HG03095 (cell line): ENCODE measurements around the gene CDK11A.
A peak's percentile ranks its signal among the peaks of the same experiment; 100 is the strongest.
"Not testable (repeated sequence)": the region's sequence is repeated elsewhere in the genome, so short reads cannot be mapped to it uniquely, and the experiment has no call there.

ENCODE experiments used
- ATAC-seq: cut with Tn5 transposase; IDR thresholded peaks from one replicate; pipeline ENCODE4 v1.9.1; 2021; ENCODE audit warnings: moderate library complexity; ENCODE audit not compliant: unreplicated experiment

Gene CDK11A

GRCh38 chr1:1664318-1664717 lies 59.8 kb downstream of the CDK11A start:
- ATAC-seq = not testable (repeated sequence)

GRCh38 chr1:1662830-1663560 lies 61.2 kb downstream of the CDK11A start:
- ATAC-seq = not testable (repeated sequence)

- not testable (repeated sequence) for ATAC-seq
Measured at GRCh38 chr1:1662392-1662791, 61.8 kb downstream of the CDK11A start.

DNA sequence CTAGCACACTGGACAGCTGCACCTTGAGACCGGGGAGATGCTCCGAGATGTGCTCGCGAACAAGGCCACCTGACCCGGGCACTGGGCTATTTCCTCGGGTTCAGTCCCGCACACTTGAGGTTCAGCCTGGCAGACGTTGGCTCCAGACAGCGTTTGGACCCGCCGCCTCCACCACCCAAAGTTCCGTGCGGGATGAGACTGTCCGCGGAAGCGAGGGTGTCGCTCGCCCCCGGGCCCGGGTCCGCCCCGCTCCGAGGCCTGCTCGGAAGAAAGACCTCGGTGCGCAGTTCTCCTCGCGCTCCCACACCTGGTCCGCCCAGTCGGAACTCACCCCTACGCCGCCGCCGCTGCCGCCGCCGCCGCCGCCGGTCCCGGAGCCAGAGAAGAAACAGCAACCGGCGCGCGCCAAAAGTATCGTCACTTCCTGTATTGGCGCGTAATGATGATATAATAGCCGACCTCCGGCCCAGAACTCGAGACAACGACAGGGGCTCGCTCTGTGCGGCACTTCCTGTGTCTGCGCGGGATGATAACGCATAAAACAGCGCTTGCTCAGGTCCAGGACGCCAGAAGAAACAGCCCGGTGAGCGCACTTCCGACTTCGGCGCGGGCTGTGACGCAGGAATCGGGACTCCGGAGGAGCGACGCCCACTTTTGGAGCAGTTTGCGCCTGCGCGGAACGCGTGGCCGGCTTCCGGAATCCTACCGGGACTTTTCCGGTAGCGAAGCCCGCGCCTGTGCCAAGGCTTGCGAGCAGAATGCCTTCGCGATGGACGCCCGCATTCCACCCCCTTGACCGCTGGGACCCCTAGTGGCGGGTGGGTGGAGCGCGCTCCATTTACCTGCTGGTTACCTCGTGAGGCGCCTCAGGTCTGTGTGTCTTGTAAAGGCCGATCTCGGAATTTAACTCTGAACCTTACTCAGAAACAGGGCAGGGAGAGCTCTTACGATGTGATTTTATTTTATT lies 65.3 kb downstream of the CDK11A start, which contains the start of gene CDK11B:
Gene CDK11B (minus strand): TSS at position 422 of the 967 bp plus-strand sequence. CDS start 1,519 bp downstream, outside the sequence.
- peak; percentile 53 for ATAC-seq
